ENCODE measurements around the gene MRNIP.
"Not testable (repeated sequence)": the region's sequence is repeated elsewhere in the genome, so short reads cannot be mapped to it uniquely, and the experiment has no call there.

Gene MRNIP

GRCh38 chr5:179839328-179840256 lies 19.0 kb downstream of the MRNIP start:
- no peak for DNase-seq (ENCODE audit: low read depth)

GRCh38 chr5:179837076-179838011 lies 21.3 kb downstream of the MRNIP start:
- no peak for DNase-seq (ENCODE audit: low read depth)

GRCh38 chr5:179836225-179837019 lies 22.2 kb downstream of the MRNIP start:
- no peak for DNase-seq (ENCODE audit: low read depth)

- DNase-seq (ENCODE audit: low read depth): not testable (repeated sequence)
These were observed 23.7 kb downstream of the MRNIP start for GRCh38 chr5:179834871-179835270.

- DNase-seq (ENCODE audit: low read depth): no peak
These were observed 24.5 kb downstream of the MRNIP start for GRCh38 chr5:179834120-179834519.

- no peak for DNase-seq (ENCODE audit: low read depth)
These were observed 24.9 kb downstream of the MRNIP start for GRCh38 chr5:179833709-179834070.

GRCh38 chr5:179833056-179833708 lies 25.4 kb downstream of the MRNIP start:
- no peak for DNase-seq (ENCODE audit: low read depth)

- no peak for DNase-seq (ENCODE audit: low read depth)
These were observed 26.4 kb downstream of the MRNIP start for GRCh38 chr5:179832039-179832745.

GRCh38 chr5:179830818-179831468 lies 27.7 kb downstream of the MRNIP start:
- no peak for DNase-seq (ENCODE audit: low read depth)

GRCh38 chr5:179829732-179830435 lies 28.7 kb downstream of the MRNIP start:
- DNase-seq (ENCODE audit: low read depth): no peak

GRCh38 chr5:179828756-179829421 lies 29.7 kb downstream of the MRNIP start:
- DNase-seq (ENCODE audit: low read depth): no peak

GRCh38 chr5:179827680-179828079 lies 30.9 kb downstream of the MRNIP start:
- no peak for DNase-seq (ENCODE audit: low read depth)

GRCh38 chr5:179825655-179826182 lies 32.9 kb downstream of the MRNIP start:
- DNase-seq (ENCODE audit: low read depth): no peak

- no peak for DNase-seq (ENCODE audit: low read depth)
These were observed 33.9 kb downstream of the MRNIP start for GRCh38 chr5:179824745-179825112.

- no peak for DNase-seq (ENCODE audit: low read depth)
These were observed 34.5 kb downstream of the MRNIP start for GRCh38 chr5:179823937-179824744.

GRCh38 chr5:179822444-179822990 lies 36.1 kb downstream of the MRNIP start:
- no peak for DNase-seq (ENCODE audit: low read depth)

GRCh38 chr5:179822059-179822432 lies 36.6 kb downstream of the MRNIP start:
- DNase-seq (ENCODE audit: low read depth): no peak
